Muscle layer of colon (tissue), 2 donors: ENCODE data around the gene SERINC3.
"Not testable (repeated sequence)": the region's sequence is repeated elsewhere in the genome, so short reads cannot be mapped to it uniquely, and the experiment has no call there.

ENCODE experiments used
- H3K27ac ChIP-seq: one replicate; pipeline ENCODE4 v1.7.0; 2013; ENCODE audit warnings: low read depth, mild to moderate bottlenecking, low read length, moderate library complexity
- H3K27me3 ChIP-seq, 2 donors: one replicate each; pipeline ENCODE4 v1.7.0; 2013; ENCODE audit warnings: low read length in 2 of 2, mild to moderate bottlenecking in 2 of 2; ENCODE audit not compliant: insufficient read depth in 2 of 2, control insufficient read depth in 1 of 2
- H3K36me3 ChIP-seq: one replicate; pipeline ENCODE4 v1.7.0; 2013; ENCODE audit warnings: mild to moderate bottlenecking, low read length; ENCODE audit not compliant: insufficient read depth
- H3K4me1 ChIP-seq: one replicate; pipeline ENCODE4 v1.7.0; 2013; ENCODE audit warnings: mild to moderate bottlenecking, low read length; ENCODE audit not compliant: insufficient read depth
- H3K4me3 ChIP-seq, 2 donors: one replicate each; pipeline ENCODE4 v1.7.0; 2013; ENCODE audit warnings: low read length in 2 of 2, low read depth in 1 of 2, mild to moderate bottlenecking in 1 of 2, moderate library complexity in 1 of 2
- H3K9ac ChIP-seq: one replicate; pipeline ENCODE4 v1.7.0; 2013; ENCODE audit warnings: low read length
- H3K9me3 ChIP-seq: one replicate; pipeline ENCODE4 v1.7.0; 2013; ENCODE audit warnings: mild to moderate bottlenecking, low read length
- donor health status: abdominal sarcoma.
- donor health status: Adenocarcinoma of cecum.

Gene SERINC3

GRCh38 chr20:44475694-44476560, 45.9 kb downstream of the SERINC3 start, which contains the start of gene TTPAL:
Gene TTPAL (plus strand): TSS chr20:44475874. CDS start chr20:44480000, 4,126 bp downstream.
- Histone ChIP-seq H3K27me3 (no peaks in the 10 kb centered on the region), H3K9ac (peak within 1 kb of the TSS; percentile 52), H3K9me3 (no peaks in the 10 kb centered on the region), H3K36me3 (peaks cover 8% of the 10 kb centered on the region), H3K4me1 (peaks cover 7% of the 10 kb centered on the region), H3K27ac (peak within 1 kb of the TSS; percentile 94), H3K4me3 (peak within 1 kb of the TSS; percentile 71 to 75)

- H3K9me3 ChIP-seq, result no peaks in the 10 kb centered on the region
- H3K36me3 ChIP-seq, result peaks cover 2% of the 10 kb centered on the region
- peaks cover 7% of the 10 kb centered on the region for H3K4me1 ChIP-seq
- H3K27ac ChIP-seq, result peak overlapping the region; percentile 94
- no peaks in the 10 kb centered on the region for H3K27me3 ChIP-seq
- H3K4me3 ChIP-seq, result peak overlapping the region; percentile 71 to 75
- H3K9ac ChIP-seq, result peak overlapping the region; percentile 52
Measured at GRCh38 chr20:44475372-44475693, 46.5 kb downstream of the SERINC3 start.

- not testable (repeated sequence) for H3K9ac ChIP-seq, H3K27ac ChIP-seq, H3K36me3 ChIP-seq, H3K9me3 ChIP-seq, H3K4me1 ChIP-seq, H3K4me3 ChIP-seq, H3K27me3 ChIP-seq
Measured at GRCh38 chr20:44472283-44472682, 49.6 kb downstream of the SERINC3 start.

GRCh38 chr20:44471481-44471882, 50.4 kb downstream of the SERINC3 start:
- Histone ChIP-seq H3K9ac (no peak overlapping the region), H3K27ac (no peak overlapping the region)

GRCh38 chr20:44470327-44470726, 51.5 kb downstream of the SERINC3 start:
- Histone ChIP-seq H3K4me1 (peaks cover 5% of the 10 kb centered on the region), H3K27ac (no peak overlapping the region), H3K4me3 (no peak overlapping the region), H3K9ac (no peak overlapping the region), H3K27me3 (no peaks in the 10 kb centered on the region), H3K9me3 (no peaks in the 10 kb centered on the region), H3K36me3 (no peaks in the 10 kb centered on the region)

More at GRCh38 chr20:44471481-44471882, 50.4 kb downstream of the SERINC3 start:
- Histone ChIP-seq H3K4me1 (peaks cover 7% of the 10 kb centered on the region), H3K36me3 (no peaks in the 10 kb centered on the region), H3K4me3 (no peak overlapping the region), H3K9me3 (no peaks in the 10 kb centered on the region), H3K27me3 (no peaks in the 10 kb centered on the region)

GRCh38 chr20:44468044-44468782, 53.7 kb downstream of the SERINC3 start:
- no peak overlapping the region for H3K4me3 ChIP-seq
- H3K4me1 ChIP-seq, result no peaks in the 10 kb centered on the region
- no peak overlapping the region for H3K27ac ChIP-seq
- no peak overlapping the region for H3K9ac ChIP-seq
- no peaks in the 10 kb centered on the region for H3K27me3 ChIP-seq
- H3K36me3 ChIP-seq, result no peaks in the 10 kb centered on the region
- H3K9me3 ChIP-seq, result no peaks in the 10 kb centered on the region

- Histone ChIP-seq H3K36me3 (no peaks in the 10 kb centered on the region), H3K9me3 (no peaks in the 10 kb centered on the region), H3K27ac (no peak overlapping the region), H3K4me1 (no peaks in the 10 kb centered on the region), H3K4me3 (no peak overlapping the region), H3K9ac (no peak overlapping the region), H3K27me3 (no peaks in the 10 kb centered on the region)
Measured at GRCh38 chr20:44467289-44467883, 54.5 kb downstream of the SERINC3 start.

- H3K27ac ChIP-seq, result no peak overlapping the region
- H3K9me3 ChIP-seq, result no peaks in the 10 kb centered on the region
- no peak overlapping the region for H3K9ac ChIP-seq
- H3K4me3 ChIP-seq, result no peak overlapping the region
- no peaks in the 10 kb centered on the region for H3K27me3 ChIP-seq
- H3K36me3 ChIP-seq, result no peaks in the 10 kb centered on the region
- no peaks in the 10 kb centered on the region for H3K4me1 ChIP-seq
Measured at GRCh38 chr20:44465001-44465560, 56.8 kb downstream of the SERINC3 start.

GRCh38 chr20:44464514-44464913, 57.4 kb downstream of the SERINC3 start:
- Histone ChIP-seq H3K27me3 (no peaks in the 10 kb centered on the region), H3K27ac (no peak overlapping the region), H3K36me3 (no peaks in the 10 kb centered on the region), H3K4me1 (no peaks in the 10 kb centered on the region), H3K4me3 (no peak overlapping the region), H3K9me3 (no peaks in the 10 kb centered on the region), H3K9ac (no peak overlapping the region)

- Histone ChIP-seq H3K4me1 (no peaks in the 10 kb centered on the region), H3K4me3 (no peak overlapping the region), H3K36me3 (no peaks in the 10 kb centered on the region), H3K9ac (no peak overlapping the region), H3K27ac (no peak overlapping the region), H3K9me3 (no peaks in the 10 kb centered on the region), H3K27me3 (no peaks in the 10 kb centered on the region)
Measured at GRCh38 chr20:44463466-44463865, 58.4 kb downstream of the SERINC3 start.

GRCh38 chr20:44461803-44462174, 60.1 kb downstream of the SERINC3 start:
- H3K4me1 ChIP-seq, result no peaks in the 10 kb centered on the region
- H3K9me3 ChIP-seq, result no peaks in the 10 kb centered on the region
- no peak overlapping the region for H3K27ac ChIP-seq
- no peaks in the 10 kb centered on the region for H3K27me3 ChIP-seq
- no peaks in the 10 kb centered on the region for H3K36me3 ChIP-seq
- no peak overlapping the region for H3K4me3 ChIP-seq
- H3K9ac ChIP-seq, result no peak overlapping the region
